IPS-18c (cell line): ENCODE measurements around the gene DUT.

Experiments used
- H3K4me3 ChIP-seq: 2 replicates; pipeline ENCODE4 v1.7.0; 2013; ENCODE audit warnings: low read depth, mild to moderate bottlenecking, low read length, moderate library complexity; ENCODE audit not compliant: insufficient read depth
- H3K9me3 ChIP-seq: one replicate; pipeline ENCODE4 v1.6.1; 2013; ENCODE audit warnings: mild to moderate bottlenecking, low read length, moderate library complexity; ENCODE audit not compliant: control insufficient read depth, insufficient read depth

DUT gene

DNA sequence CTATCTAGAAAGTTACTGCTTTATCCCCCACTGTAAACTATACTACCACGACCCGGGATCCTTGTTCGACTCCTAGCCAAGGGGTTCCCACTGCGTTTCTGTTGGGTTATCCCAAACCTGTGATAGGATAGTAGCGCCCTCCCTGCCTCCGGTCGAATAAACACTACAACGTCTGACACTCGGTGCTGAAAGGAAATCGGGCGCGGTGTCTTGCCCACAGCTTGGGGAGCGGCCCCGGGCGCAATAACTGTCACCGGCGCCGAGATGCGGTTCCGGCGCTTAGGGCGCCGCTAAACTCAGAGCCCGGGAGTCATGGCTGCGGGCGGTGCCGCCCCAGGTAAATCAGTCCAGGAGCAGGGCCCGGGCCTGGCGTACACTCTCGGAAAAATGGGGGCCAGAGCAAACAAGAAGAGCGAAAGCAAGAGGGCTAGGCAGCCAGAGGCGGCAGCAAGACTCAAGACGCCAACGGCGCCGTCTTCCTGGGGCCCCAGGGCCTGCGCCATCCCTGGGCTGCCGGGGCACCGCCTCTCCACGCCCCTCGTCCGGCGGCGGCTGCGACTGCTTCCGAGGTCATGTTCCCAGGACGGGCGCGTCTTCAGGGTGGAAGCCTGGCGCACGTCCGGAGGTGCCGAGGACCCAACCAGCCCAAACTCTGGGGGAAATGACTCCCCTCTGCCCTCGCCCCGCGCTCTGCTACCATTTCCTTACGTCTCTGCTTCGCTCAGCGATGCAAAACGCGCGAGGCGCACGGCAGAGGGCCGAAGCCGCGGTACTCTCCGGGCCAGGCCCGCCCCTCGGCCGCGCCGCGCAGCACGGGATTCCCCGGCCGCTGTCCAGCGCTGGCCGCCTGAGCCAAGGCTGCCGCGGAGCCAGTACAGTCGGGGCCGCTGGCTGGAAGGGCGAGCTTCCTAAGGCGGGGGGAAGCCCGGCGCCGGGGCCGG is at the start of gene DUT:
DUT (plus strand) TSS at position 575 of the 941 bp plus-strand sequence; CDS start at position 662, 87 bp downstream.
- no peaks in the 10 kb centered on the region for H3K9me3 ChIP-seq
- H3K4me3 ChIP-seq: peak within 1 kb of the TSS; percentile 92

GRCh38 chr15:48281674-48282073 is 49.6 kb upstream of the DUT start:
- Histone ChIP-seq H3K4me3 (no peak overlapping the region), H3K9me3 (no peaks in the 10 kb centered on the region)

GRCh38 chr15:48282216-48282615 is 49.0 kb upstream of the DUT start:
- no peaks in the 10 kb centered on the region for H3K9me3 ChIP-seq

GRCh38 chr15:48283396-48284145 is 47.7 kb upstream of the DUT start:
- H3K9me3 ChIP-seq: no peaks in the 10 kb centered on the region
- no peak overlapping the region for H3K4me3 ChIP-seq

More at GRCh38 chr15:48282216-48282615, 49.0 kb upstream of the DUT start:
- H3K4me3 ChIP-seq: no peak overlapping the region

GRCh38 chr15:48285329-48286214 is 45.7 kb upstream of the DUT start:
- H3K9me3 ChIP-seq: no peaks in the 10 kb centered on the region
- no peak overlapping the region for H3K4me3 ChIP-seq

- Histone ChIP-seq H3K9me3 (no peaks in the 10 kb centered on the region), H3K4me3 (no peak overlapping the region)
Measured at GRCh38 chr15:48289628-48290027, 41.6 kb upstream of the DUT start.

DNA sequence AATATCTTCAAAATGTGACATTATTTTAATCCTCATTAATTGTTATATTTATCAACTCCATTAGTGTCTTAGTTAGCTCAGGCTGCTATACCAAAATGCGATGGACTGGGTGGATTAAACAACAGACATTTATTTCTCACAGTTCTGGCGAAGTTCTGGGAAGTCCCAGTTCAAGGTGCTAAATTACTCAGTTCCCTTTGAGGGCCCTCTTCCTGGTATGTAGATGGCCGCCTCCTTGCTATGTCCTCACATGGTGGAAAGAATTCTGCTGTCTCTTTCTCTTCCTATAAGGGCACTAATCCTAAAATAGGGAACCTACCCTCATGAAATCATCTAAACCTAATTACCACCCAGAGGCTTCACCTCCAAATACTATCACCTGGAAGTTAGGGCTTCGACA is 38.8 kb upstream of the DUT start:
- no peaks in the 10 kb centered on the region for H3K9me3 ChIP-seq
- no peak overlapping the region for H3K4me3 ChIP-seq

DNA sequence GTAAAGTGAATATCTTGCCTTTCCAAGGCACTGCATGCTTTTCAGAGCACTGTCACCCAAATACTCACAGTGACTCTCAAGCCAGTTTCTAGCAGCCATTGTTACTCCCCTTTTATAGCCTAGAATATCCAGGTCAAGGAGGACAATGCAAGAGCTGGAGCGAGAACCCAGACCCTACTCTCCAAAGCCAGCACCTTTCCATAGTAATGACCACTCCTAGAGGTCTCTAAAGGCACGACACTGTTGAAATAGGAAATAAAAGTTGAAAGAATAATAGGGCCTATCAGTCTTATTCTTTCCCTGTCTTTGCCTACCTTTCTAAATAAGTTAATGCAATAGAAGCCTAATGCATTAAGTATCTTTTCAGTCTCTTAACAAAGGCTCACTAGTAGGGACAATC is 33.6 kb upstream of the DUT start:
- H3K9me3 ChIP-seq: no peaks in the 10 kb centered on the region
- no peak overlapping the region for H3K4me3 ChIP-seq

GRCh38 chr15:48298914-48299313 is 32.3 kb upstream of the DUT start:
- Histone ChIP-seq H3K4me3 (no peak overlapping the region), H3K9me3 (no peaks in the 10 kb centered on the region)

GRCh38 chr15:48300038-48300437 is 31.2 kb upstream of the DUT start:
- Histone ChIP-seq H3K4me3 (no peak overlapping the region), H3K9me3 (no peaks in the 10 kb centered on the region)

GRCh38 chr15:48304398-48304797 is 26.8 kb upstream of the DUT start:
- no peaks in the 10 kb centered on the region for H3K9me3 ChIP-seq
- H3K4me3 ChIP-seq: no peak overlapping the region

GRCh38 chr15:48306639-48307038 is 24.6 kb upstream of the DUT start:
- no peak overlapping the region for H3K4me3 ChIP-seq
- no peaks in the 10 kb centered on the region for H3K9me3 ChIP-seq

DNA sequence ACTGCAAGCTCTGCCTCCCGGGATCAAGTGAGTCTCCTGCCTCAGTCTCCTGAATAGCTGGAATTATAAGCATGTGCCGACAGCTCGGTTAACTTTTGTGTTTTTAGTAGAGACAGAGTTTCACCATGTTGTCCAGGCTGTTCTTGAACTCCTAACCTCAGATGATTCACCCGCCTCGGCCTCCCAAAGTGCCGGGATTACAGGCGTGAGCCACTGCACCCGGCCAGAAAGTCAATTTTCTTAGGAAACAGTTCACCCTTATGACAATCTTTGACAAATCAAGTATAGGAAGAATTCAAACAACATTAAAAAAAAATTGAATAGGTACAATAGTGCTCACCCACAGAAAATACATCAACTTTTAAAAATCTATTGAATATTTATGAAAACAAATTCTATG is 23.6 kb upstream of the DUT start:
- Histone ChIP-seq H3K4me3 (no peak overlapping the region), H3K9me3 (no peaks in the 10 kb centered on the region)

DNA sequence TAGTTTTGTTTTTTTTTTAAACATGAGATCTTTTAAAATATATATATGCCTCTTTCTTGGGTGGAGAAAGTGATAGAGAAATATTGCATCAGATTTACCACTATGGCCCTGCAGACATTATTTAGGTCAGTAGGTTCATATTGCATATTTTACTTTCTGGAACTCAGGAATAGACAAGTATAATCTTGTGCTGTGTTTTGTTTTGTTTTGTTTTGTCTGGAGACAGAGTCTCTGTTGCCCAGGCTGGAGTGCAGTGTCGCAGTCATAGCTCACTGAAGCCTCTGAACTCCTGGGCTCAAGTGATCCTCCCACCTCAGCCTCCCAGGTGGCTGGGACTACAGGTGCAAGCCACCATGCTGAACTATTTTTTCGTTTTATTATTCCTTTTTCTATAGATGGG is 21.5 kb upstream of the DUT start:
- H3K4me3 ChIP-seq: no peak overlapping the region

DNA sequence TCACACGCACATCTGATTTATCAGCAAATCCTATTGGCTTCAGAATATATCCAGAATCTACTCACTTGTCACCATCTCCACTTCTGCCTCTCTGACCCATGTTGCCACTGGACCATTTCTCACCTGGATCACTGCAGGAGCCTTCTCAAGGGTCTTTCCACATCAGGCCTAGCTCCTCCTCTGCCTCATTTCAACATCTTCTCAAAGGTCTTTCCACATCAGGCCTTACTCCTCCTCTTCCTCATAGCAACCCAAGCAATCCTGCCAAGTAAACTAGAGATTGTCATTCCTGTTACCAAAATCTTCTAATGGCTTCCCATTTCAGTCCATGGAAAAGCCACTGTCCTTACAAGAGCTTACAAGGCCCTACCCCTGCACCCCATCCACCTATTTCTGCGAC is 18.0 kb upstream of the DUT start:
- Histone ChIP-seq H3K9me3 (peaks cover 8% of the 10 kb centered on the region), H3K4me3 (no peak overlapping the region)

More for the DNA sequence above, 21.5 kb upstream of the DUT start:
- H3K9me3 ChIP-seq: no peaks in the 10 kb centered on the region

DNA sequence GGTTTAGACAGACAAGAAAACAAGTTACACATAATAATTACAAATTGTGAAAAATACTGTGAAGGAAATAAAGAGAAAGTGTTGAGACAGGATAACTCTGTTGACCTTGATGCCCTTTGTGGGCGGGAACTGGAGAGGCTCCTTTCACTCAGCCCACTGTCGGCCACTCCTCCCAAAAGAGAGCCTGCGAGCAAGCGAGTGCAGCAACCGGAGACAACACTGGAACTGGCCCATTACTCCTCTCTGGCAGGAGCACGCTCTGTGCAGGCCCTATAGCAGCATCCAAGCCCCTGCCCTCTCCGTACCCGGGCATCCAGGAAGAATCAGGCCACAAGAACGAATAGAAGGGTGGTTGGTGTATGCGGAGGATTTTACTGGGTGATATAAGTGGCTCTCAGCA is 16.2 kb upstream of the DUT start:
- H3K9me3 ChIP-seq: peaks cover 8% of the 10 kb centered on the region

DNA sequence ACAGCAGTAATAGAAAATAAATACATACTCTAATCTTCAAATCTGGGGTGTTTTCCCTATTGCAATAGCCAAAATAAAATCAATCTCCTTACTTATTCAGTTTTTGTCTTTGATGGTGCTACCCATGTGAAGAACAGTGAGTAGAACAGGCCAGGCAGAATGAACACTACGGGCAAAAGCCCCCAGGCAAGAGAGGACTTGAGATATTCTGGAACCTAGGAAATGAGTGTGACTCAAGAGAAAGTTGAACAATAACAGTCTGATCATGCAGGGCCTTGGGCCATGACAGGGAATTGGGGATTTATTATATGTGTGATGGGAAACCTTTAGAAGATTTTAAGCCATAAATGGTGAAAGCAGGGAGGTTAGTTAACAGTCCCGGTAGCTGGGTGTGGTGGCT is 14.0 kb upstream of the DUT start:
- Histone ChIP-seq H3K4me3 (no peak overlapping the region), H3K9me3 (peaks cover 8% of the 10 kb centered on the region)

More for the DNA sequence above, 16.2 kb upstream of the DUT start:
- H3K4me3 ChIP-seq: no peak overlapping the region
